ENCODE results near the gene PGM2L1. TPM values are rescaled to one million over a fixed set of nuclear protein-coding genes. Genes with fewer than 3 reads are reported as not detected.
A peak's percentile ranks its signal among the peaks of the same experiment; 100 is the strongest.

The PGM2L1 gene
- total RNA-seq: 8.4 and 12.6 TPM in 2 replicates
- 5.8 TPM for total RNA-seq (2013)
- 1.4 and 1.6 TPM in 2 replicates for polyA plus RNA-seq
- 5.8 and 6.0 TPM in 2 replicates for polyA minus RNA-seq

DNA sequence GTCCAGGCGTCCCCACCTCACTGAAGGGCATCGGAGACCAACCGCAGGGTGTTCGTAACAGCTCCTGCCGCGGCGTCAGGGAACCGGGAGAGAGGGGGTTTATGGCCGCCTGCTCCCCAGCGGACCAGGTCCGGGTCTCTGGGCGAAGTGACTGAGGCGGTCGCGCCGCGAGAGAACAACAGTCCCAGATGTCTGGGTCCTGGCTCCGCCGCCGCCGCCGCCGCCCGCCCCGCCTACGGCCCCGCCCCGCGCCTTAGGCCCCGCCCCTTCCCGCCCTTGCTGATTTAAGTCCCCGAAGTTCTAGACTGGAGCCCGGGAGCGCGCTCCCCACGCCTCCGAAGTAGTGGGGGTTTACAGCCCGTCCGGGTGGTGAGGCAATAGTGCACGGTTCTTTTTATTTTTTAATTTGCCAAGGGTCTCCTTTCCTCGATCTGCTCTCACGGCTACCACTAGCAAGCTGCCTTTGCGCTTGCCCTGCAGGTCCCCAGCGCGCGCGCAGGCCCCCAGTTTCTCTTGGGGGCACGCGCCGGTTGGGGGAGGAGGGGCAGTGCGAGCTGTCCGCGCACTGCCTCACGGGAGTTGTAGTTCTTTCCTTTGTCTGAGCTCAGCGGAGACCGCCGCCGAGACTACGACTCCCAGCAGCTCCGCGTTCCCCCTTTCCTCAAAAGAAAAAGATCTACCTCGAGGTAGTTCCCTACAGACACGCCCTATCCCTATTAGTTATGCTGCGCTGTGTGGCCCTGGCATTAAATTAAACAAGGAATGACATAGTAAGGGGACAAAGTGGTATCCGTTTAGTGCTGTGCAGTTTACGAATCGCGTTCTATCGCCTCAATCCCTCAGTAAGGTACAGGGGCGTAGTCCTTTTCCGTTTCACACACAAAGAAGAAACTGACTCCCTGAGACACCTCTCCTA lies at the start of gene PGM2L1:
Gene PGM2L1 (minus strand): TSS at position 190 of the 916 bp plus-strand sequence. CDS start 272 bp downstream, outside the sequence.
- POLR2A ChIA-PET: interaction anchor here (0.6 to 1.1 kb wide), 5 partner anchors 63 to 869 kb away, joined by 3 to 11 read pairs (median 6); partner anchors contain the start of genes C2CD3, LIPT2, PPME1 and RAB6A

More for the DNA sequence above, at the start of gene PGM2L1:
- Histone ChIP-seq H3K4me3 (ENCODE audit: control extremely low read depth in 1 of 5, extremely low read depth in 1 of 5, insufficient read depth in 1 of 5, low read depth in 2 of 5, low read length in 4 of 5) (peak within 1 kb of the TSS; percentile 58 to 94 (median 89)), H3K9ac (ENCODE audit: low read length) (peak within 1 kb of the TSS; percentile 92), H3K9me3 (ENCODE audit: control extremely low read depth in 1 of 3, control insufficient read depth in 2 of 3, insufficient read depth in 1 of 3, low read length in 2 of 3) (no peaks in the 10 kb centered on the region), H3K27me3 (replicated peaks in 1 of 4; ENCODE audit: control extremely low read depth in 1 of 4, control insufficient read depth in 3 of 4, insufficient read depth in 4 of 4, low read length in 3 of 4) (no peaks in the 10 kb centered on the region), H4K20me1 (ENCODE audit: control insufficient read depth, insufficient read depth, low read length, poor library complexity, severe bottlenecking) (no peaks in the 10 kb centered on the region), H3K4me1 (ENCODE audit: control insufficient read depth in 2 of 2, insufficient read depth in 2 of 2, low read length in 2 of 2) (peaks cover 10% of the 10 kb centered on the region in 2 donors), H2AFZ (ENCODE audit: insufficient read depth, low read depth, low read length, poor library complexity, severe bottlenecking) (peak within 1 kb of the TSS; percentile 92), H3K36me3 (replicated peaks in 1 of 2; ENCODE audit: control extremely low read depth in 1 of 2, control insufficient read depth in 1 of 2, extremely low read depth in 1 of 2, insufficient read depth in 2 of 2, low read length in 1 of 2) (no peaks in the 10 kb centered on the region), H3K4me2 (replicated peaks; ENCODE audit: low read depth, low read length, poor library complexity, severe bottlenecking) (peak within 1 kb of the TSS; percentile 95), H3K27ac (ENCODE audit: low read length in 2 of 2) (peak within 1 kb of the TSS; percentile 66 to 87), H3K79me2 (ENCODE audit: control insufficient read depth, insufficient read depth, low read length) (no peaks in the 10 kb centered on the region)
- CTCF ChIA-PET: interaction anchor here (1.5 to 3.8 kb wide), 5 partner anchors 9 to 95 kb away, joined by 6 to 31 read pairs (median 16); partner anchors contain the start of gene LIPT2
- intact Hi-C loops (cut with micrococcal nuclease): loop anchor here (1.0 to 5.0 kb wide), 4 partner anchors 95 to 1966 kb away; partner anchors contain the start of genes CLPB, LIPT2, POLD3 and UCP2
- DNase-seq (peak; percentile 98), ATAC-seq (ENCODE audit: low read depth) (peak; percentile 86)
- no peak for TF ChIP-seq EZH2 (IDR thresholded peaks at IDR 0.05; ENCODE audit: borderline replicate concordance, insufficient read depth, low read depth, low read length, poor library complexity, severe bottlenecking)
- TF ChIP-seq, protein P1, sequence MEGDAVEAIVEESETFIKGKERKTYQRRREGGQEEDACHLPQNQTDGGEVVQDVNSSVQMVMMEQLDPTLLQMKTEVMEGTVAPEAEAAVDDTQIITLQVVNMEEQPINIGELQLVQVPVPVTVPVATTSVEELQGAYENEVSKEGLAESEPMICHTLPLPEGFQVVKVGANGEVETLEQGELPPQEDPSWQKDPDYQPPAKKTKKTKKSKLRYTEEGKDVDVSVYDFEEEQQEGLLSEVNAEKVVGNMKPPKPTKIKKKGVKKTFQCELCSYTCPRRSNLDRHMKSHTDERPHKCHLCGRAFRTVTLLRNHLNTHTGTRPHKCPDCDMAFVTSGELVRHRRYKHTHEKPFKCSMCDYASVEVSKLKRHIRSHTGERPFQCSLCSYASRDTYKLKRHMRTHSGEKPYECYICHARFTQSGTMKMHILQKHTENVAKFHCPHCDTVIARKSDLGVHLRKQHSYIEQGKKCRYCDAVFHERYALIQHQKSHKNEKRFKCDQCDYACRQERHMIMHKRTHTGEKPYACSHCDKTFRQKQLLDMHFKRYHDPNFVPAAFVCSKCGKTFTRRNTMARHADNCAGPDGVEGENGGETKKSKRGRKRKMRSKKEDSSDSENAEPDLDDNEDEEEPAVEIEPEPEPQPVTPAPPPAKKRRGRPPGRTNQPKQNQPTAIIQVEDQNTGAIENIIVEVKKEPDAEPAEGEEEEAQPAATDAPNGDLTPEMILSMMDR (IDR thresholded peaks at IDR 0.05): no peak
- H3K4me1 Mint-ChIP-seq: peaks cover 14% of the 10 kb centered on the region
- no peaks in the 10 kb centered on the region for H3K9me3 Mint-ChIP-seq (ENCODE audit: insufficient read depth)
- H3K27ac Mint-ChIP-seq: peak within 1 kb of the TSS; percentile 98
- under 1% methylated on average over 51 of the region's 71 CpGs for WGBS (ENCODE audit: insufficient coverage)
- peak within 1 kb of the TSS; percentile 95 for H3K4me3 Mint-ChIP-seq
- H3K27me3 Mint-ChIP-seq: no peaks in the 10 kb centered on the region

All from B cell (primary cell).